ENCODE measurements around the gene SLC15A4.

SLC15A4 gene

DNA sequence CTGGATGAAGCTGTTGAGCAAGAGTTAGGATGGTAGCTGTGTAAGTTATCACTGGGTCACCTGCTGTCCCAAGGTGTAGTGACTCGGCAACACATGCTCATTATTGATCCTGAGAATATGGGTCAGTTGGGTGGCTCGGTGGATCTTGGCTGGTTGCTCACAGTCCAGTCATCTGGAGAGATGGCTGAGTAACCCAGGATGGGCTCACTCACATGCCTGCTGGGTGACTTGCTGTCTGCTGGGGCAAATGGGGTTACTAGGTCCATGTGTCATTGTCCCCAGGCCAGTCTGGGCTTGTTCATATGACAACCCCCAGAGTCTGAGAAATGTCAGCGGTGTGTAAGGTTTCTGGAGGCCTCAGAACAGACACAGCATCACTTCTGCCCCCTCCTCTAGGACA, 69.5 kb downstream of the SLC15A4 start:
- no peak for DNase-seq (ENCODE audit: low read depth)

DNA sequence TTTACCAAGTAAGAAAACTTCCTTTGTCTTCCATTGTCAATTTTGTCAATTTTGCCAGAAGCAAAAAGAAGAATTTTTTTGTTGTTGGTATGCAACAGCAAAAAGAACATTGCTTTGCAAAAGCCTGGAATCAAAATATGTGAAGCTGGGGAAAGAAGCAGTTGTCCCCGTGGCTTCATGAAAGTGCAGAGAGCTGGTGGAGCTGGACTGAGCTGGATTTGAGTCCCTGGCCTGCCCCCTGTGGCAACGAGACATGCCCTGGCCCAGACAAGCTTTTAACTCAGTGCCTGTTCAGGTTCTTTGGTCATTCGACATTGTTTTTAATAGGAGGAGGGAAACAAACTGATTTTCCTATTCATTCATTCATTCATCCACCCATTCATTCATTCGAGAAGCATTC, 70.3 kb downstream of the SLC15A4 start:
- DNase-seq (ENCODE audit: low read depth), result no peak

DNA sequence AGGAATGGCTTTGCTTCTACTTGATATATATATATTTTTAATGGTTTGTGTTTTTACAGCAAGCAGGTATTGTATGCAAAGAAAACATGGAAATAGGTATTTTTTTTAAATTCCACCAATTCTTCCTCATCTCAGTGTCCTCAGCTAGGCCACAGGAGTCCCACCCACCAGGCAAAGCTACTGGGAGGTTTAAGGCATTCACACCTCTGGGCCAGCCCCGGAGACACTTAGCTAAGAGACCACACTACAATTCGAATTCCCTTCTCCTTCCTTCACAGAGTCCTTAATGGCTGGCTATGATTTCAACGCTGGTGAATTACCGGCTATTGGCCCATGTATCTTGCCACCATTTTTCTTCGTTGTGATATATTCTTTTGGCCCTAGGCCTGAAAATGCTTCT, 71.4 kb downstream of the SLC15A4 start:
- DNase-seq (ENCODE audit: low read depth), result no peak

DNA sequence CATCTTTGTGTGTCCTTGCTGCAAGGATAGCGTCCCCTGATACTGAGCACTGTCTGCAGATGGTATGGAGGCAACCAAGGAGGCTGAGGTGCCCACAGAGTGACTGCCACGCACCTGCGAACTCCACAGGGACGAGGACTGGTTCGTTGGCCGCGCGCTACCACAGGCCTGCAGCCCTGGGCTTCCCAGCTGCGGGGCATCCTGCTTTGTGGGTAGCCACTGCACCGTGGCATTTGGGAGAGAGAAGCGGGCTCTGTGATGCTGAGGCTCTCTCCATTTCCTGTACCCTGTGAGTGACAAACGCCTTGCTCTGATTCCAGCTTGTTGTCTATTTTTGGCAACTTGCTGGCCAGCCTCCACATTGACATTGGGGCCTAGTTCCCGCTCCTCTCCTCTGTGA, 76.3 kb downstream of the SLC15A4 start:
- no peak for DNase-seq (ENCODE audit: low read depth)

DNA sequence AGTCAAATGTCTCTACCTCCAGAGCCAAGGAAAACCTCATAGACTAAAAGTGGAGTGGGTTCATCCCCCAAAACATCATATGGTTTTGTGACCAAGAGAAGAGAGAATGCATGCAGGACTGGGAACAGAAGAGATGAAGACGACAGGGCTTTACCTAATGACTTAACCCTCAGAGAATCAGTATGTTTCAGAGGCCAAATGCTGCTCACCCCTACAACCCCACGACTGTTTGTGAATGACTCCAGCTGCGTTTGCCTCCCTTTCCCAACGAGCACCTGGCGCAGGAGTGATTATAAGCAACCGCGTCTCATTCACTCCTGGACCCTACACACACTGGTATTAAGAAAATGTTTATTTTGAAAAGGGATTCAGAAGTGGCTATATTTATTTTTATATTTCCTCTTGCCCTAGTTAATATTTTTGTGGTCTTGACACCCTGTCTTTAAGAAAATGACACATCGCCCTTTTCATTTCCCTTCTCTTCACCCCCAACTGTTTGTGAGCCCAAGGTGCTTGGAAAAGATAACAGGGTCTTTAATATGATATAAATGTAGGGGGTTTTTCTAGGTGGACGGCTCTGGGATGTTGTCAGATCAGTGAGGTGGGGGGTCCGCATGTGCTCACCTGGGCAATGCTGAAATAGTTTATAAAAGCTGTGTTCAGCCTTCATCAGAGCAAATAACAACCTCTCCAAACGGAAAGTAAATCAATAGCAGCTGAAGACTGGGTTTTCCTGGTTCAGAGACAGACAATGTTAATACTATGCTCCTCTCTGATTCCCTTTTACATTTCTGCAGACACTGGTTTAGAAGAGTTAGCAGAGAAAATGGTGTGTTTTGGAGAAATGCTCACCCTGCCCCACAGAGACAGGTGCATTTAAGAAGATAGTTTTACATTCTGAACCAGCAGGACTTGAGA, 77.7 kb downstream of the SLC15A4 start:
- DNase-seq (ENCODE audit: low read depth), result no peak

DNA sequence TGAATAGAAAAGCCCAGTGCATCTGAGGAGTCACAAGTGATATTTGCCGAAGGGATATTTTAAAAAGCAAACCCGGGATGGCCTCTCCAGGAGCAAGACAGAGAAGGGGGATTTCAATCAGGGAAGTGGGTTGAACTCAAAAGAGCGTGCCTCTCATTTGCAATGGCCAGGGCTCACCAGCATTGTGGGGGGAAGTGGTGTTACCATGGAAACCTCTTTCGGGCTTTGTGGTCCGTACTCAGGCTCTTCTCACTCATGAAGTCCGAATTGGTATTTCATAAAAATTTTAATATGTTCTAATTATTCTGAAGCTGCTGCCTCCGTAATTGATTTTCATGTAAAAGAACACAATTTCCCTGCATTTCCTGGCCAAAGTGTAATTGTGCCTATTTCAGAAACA, 79.8 kb downstream of the SLC15A4 start:
- no peak for DNase-seq (ENCODE audit: low read depth)
